GM12864 (cell line): ENCODE data around the gene RHOC.

Experiments used
- DNase-seq: peaks from one replicate; pipeline ENCODE4 v3.0.0-alpha.2; 2011; ENCODE audit warnings: low read depth
- H3K4me3 ChIP-seq: 2 replicates; pipeline ENCODE4 v1.5.1; 2011; ENCODE audit warnings: mild to moderate bottlenecking, low read depth, low read length, control low read depth
- CTCF ChIP-seq: IDR thresholded peaks from 2 replicates; pipeline ENCODE4 v1.5.1; 2011; ENCODE audit warnings: low read depth, mild to moderate bottlenecking, moderate library complexity, low read length, control low read depth, inconsistent platforms; ENCODE audit errors: missing control alignments

The RHOC gene

GRCh38 chr1:112704934-112705627 lies 1.8 kb downstream of the RHOC start:
- peak overlapping the region; percentile 84 for H3K4me3 ChIP-seq
- DNase-seq: peak; percentile 81
- no peak for TF ChIP-seq CTCF

- no peak for DNase-seq
- no peak for TF ChIP-seq CTCF
- H3K4me3 ChIP-seq: peak overlapping the region; percentile 84
These were observed 2.5 kb downstream of the RHOC start for GRCh38 chr1:112704391-112704933.

- no peak overlapping the region; the same call in 1 of the 2 replicates for H3K4me3 ChIP-seq
- no peak for TF ChIP-seq CTCF
- no peak for DNase-seq
These were observed 3.2 kb downstream of the RHOC start for GRCh38 chr1:112703706-112704105.

- H3K4me3 ChIP-seq: no peak overlapping the region
- no peak for DNase-seq
- no peak for TF ChIP-seq CTCF
These were observed 4.3 kb downstream of the RHOC start for GRCh38 chr1:112702420-112703261.

- no peak for TF ChIP-seq CTCF
- no peak overlapping the region for H3K4me3 ChIP-seq
- DNase-seq: no peak
These were observed 4.9 kb downstream of the RHOC start for GRCh38 chr1:112702067-112702395.

GRCh38 chr1:112701227-112702066 lies 5.5 kb downstream of the RHOC start:
- DNase-seq: no peak
- H3K4me3 ChIP-seq: no peak overlapping the region
- no peak for TF ChIP-seq CTCF
